Right lobe of liver (tissue), 6 donors: ENCODE results near the gene ELMOD3. TPM values are rescaled to one million over a fixed set of nuclear protein-coding genes. Genes with fewer than 3 reads are reported as not detected.
"Not testable (repeated sequence)": the region's sequence is repeated elsewhere in the genome, so short reads cannot be mapped to it uniquely, and the experiment has no call there.

ENCODE experiments used
- ATAC-seq, 4 donors: fragments of 200-7000 bp; cut with Tn5 transposase; one replicate each; pipeline ENCODE4 v1.9.1; 2020; ENCODE audit warnings: mild to moderate bottlenecking in 4 of 4, moderate library complexity in 4 of 4
- DNase-seq, 3 donors: peaks; one replicate each; pipeline ENCODE4 v3.0.0-alpha.2; 2020
- H3K27ac ChIP-seq, 3 donors: fragments of 200-600 bp; one replicate each; pipeline ENCODE4 v1.8.0; 2022
- H3K27me3 ChIP-seq, 2 donors: fragments of 200-600 bp; one replicate each; pipeline ENCODE4 v1.8.0; 2022
- H3K36me3 ChIP-seq, 4 donors: fragments of 200-600 bp; sonication (generic) in 1 of 4; one replicate each; pipeline versions ENCODE4 v1.5.1 to v1.8.0; 2017 to 2022; ENCODE audit warnings: control low read depth in 1 of 4
- H3K4me1 ChIP-seq, 4 donors: fragments of 200-600 bp; sonication (generic) in 1 of 4; one replicate each; pipeline versions ENCODE4 v1.5.1 to v1.8.0; 2017 to 2022; ENCODE audit warnings: control low read depth in 1 of 4
- H3K4me3 ChIP-seq, 3 donors: fragments of 200-600 bp; one replicate each; pipeline ENCODE4 v1.8.0; 2022
- H3K9me3 ChIP-seq, 4 donors: fragments of 200-600 bp; sonication (generic) in 1 of 4; one replicate each; pipeline versions ENCODE4 v1.5.1 to v1.8.0; 2017 to 2022; ENCODE audit warnings: control low read depth in 1 of 4
- CTCF ChIP-seq, 4 donors: fragments of 200-600 bp in 3 of 4; fragments of 450-650 bp in 1 of 4; IDR thresholded peaks; one replicate each; pipeline versions ENCODE4 v1.5.1 to v1.8.0; 2016 to 2022; ENCODE audit warnings: antibody characterized with exemption in 4 of 4, mild to moderate bottlenecking in 2 of 4
- POLR2A ChIP-seq: fragments of 450-650 bp; IDR thresholded peaks from one replicate; pipeline ENCODE4 v1.6.1; 2017; ENCODE audit warnings: antibody characterized with exemption, mild to moderate bottlenecking
- WGBS: methylation state at CpG from one replicate; pipeline ENCODE4 v1.1.6; 2018; ENCODE audit warnings: low coverage, low lambda C conversion rate; ENCODE audit not compliant: insufficient coverage; ENCODE audit errors: missing lambda C conversion rate; 5-methylcytosine and 5-hydroxymethylcytosine counted together
- intact Hi-C, 2 donors: fragments of 100-400 bp; cut with DNase I; formaldehyde crosslinking; loops; one replicate each; pipeline versions ENCODE4 v1.11.2 to v1.14.1; 2022
- total RNA-seq, 6 experiments: library from RNA; depleted of rRNA in 2 of 6; stranded (reverse); fragments of >200 nt in 2 of 6; fragmentation: NEBNext Ultra II Directional in 3 of 6; extraction: Animal tissue kit (Norgen Biotek cat#: 25700) in 3 of 6; gene quantifications; one replicate each; pipeline versions ENCODE4 v1.1.0 to v1.2.4, GENCODE V29; 2016 to 2023
- donor health status: DM: no; HTN: yes; CAD: no.
- donor health status: DM: no; HTN: no; CAD: no.
- donor health status: DM: no; HTN: no; CAD: no.
- donor health status: DM: no; HTN: yes; CAD: no.
- donor health status: DM: no; HTN: yes; CAD: no.

The ELMOD3 gene
- total RNA-seq, 6 experiments from 2014 or later = 7.4 to 12.8 (median 9.5) TPM

- TF ChIP-seq CTCF (IDR thresholded peaks at IDR 0.05) (no peak), POLR2A (no peak)
- 0% methylated on average over 30 of the region's 41 CpGs for WGBS
- intact Hi-C loops = no loop called here
- Histone ChIP-seq H3K27ac (peak overlapping the region; percentile 85 to 96 (median 92)), H3K4me1 (peaks cover 0 to 25% (median 16%) of the 10 kb centered on the region in 4 donors), H3K27me3 (no peaks in the 10 kb centered on the region), H3K9me3 (no peaks in the 10 kb centered on the region), H3K36me3 (peaks cover 0 to 23% (median 11%) of the 10 kb centered on the region in 4 donors), H3K4me3 (peak overlapping the region; percentile 74 to 79 (median 78))
- DNase-seq = peak; percentile 56 to 73 (median 66)
- ATAC-seq = peak; percentile 20 to 25 (median 24)
These were observed 27.3 kb upstream of the ELMOD3 start for GRCh38 chr2:85327160-85327821.

GRCh38 chr2:85327822-85328617, 26.5 kb upstream of the ELMOD3 start, which contains the start of gene TGOLN2:
Gene TGOLN2 (minus strand): TSS chr2:85327989. CDS start chr2:85327962, 27 bp downstream.
- intact Hi-C loops = no loop called here
- ATAC-seq = peak; percentile 79 to 90 (median 86)
- peaks cover 0 to 16% (median 6%) of the 10 kb centered on the region in 4 donors for H3K36me3 ChIP-seq
- no peaks in the 10 kb centered on the region for H3K9me3 ChIP-seq
- peak within 1 kb of the TSS; percentile 74 to 79 (median 78) for H3K4me3 ChIP-seq
- TF ChIP-seq CTCF (IDR thresholded peaks at IDR 0.05) (peak in 2 of 4 donors; percentile 6 to 14), POLR2A (peak; percentile 99)
- H3K4me1 ChIP-seq = peaks cover 0 to 18% (median 13%) of the 10 kb centered on the region in 4 donors
- peak within 1 kb of the TSS; percentile 85 to 96 (median 92) for H3K27ac ChIP-seq
- 0% methylated on average over 27 of the region's 57 CpGs for WGBS
- H3K27me3 ChIP-seq = no peaks in the 10 kb centered on the region
- peak; percentile 95 to 96 (median 96) for DNase-seq

GRCh38 chr2:85329181-85329651, 25.4 kb upstream of the ELMOD3 start:
- Histone ChIP-seq H3K27me3 (no peaks in the 10 kb centered on the region), H3K4me1 (peaks cover 0 to 6% (median 3%) of the 10 kb centered on the region in 4 donors), H3K9me3 (no peaks in the 10 kb centered on the region), H3K27ac (no peak overlapping the region), H3K36me3 (peaks cover 0 to 5% (median 0%) of the 10 kb centered on the region in 4 donors), H3K4me3 (no peak overlapping the region)
- no peak for DNase-seq
- ATAC-seq = no peak
- intact Hi-C loops = no loop called here
- TF ChIP-seq CTCF (IDR thresholded peaks at IDR 0.05) (no peak), POLR2A (no peak)

DNA sequence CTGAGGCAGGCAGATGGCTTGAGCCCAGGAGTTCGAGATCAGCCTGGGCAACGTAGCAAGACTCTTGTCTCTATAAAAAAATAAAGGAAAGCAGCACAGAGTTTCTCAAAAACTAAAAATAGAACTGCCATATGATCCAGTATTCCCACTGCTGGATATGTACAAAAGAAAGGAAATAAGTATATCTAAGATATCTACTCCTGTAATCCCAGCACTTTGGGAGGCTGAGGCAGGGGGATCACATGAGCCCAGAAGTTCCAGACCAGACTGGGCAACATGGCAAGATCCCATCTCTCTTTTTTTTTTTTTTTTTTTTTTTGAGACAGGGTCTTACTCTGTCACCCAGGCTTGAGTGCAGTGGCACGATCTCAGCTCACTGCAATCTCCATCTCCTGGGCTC, 24.9 kb upstream of the ELMOD3 start:
- intact Hi-C loops, H3K4me1 ChIP-seq, H3K27me3 ChIP-seq, ATAC-seq, DNase-seq, H3K36me3 ChIP-seq, H3K4me3 ChIP-seq, H3K27ac ChIP-seq, H3K9me3 ChIP-seq: not testable (repeated sequence)
- 89% methylated on average over 3 of the region's 3 CpGs for WGBS
